Panc1 (cell line): Measurements from ENCODE around the gene DCANP1. TPM values are rescaled to one million over a fixed set of nuclear protein-coding genes. Genes with fewer than 3 reads are reported as not detected.

Source experiments
- ATAC-seq: fragments of 200-7000 bp; cut with Tn5 transposase; 2 replicates; pipeline ENCODE4 v1.9.1; 2020; ENCODE audit warnings: mild to moderate bottlenecking, moderate library complexity
- BruUV-seq: library from RNA; stranded (reverse); fragments of 400-500 nt; replicated peaks from 2 replicates; lab custom pipeline; 2021; lab: Mats Ljungman, UMichigan
- CTCF ChIA-PET: fragments of 300-600 bp; sonication (Branson Sonifier 250); formaldehyde crosslinking; loops from one replicate; lab custom pipeline; 2022; ENCODE audit warnings: antibody characterized with exemption; lab: Charles Lee
- POLR2A ChIA-PET: fragments of 300-600 bp; sonication (Branson Sonifier 250); formaldehyde crosslinking; loops from one replicate; lab custom pipeline; 2022; ENCODE audit warnings: antibody characterized with exemption; lab: Charles Lee
- DNase-seq: peaks from one replicate; pipeline ENCODE4 v3.0.0-alpha.2; 2010; ENCODE audit warnings: low read depth, low spot score
- H3K27ac ChIP-seq: 2 replicates; pipeline ENCODE4 v1.5.1; 2011; ENCODE audit warnings: mild to moderate bottlenecking, low read length, inconsistent platforms
- H3K27me3 ChIP-seq: fragments of 200-500 bp; sonication (Bioruptor generic); 2 replicates; pipeline ENCODE4 v1.6.0; 2014; ENCODE audit warnings: low read length, inconsistent platforms; ENCODE audit not compliant: control insufficient read depth, insufficient read depth
- H3K36me3 ChIP-seq: fragments of 200-500 bp; sonication (Bioruptor generic); 2 replicates; pipeline ENCODE4 v1.5.1; 2014; ENCODE audit warnings: inconsistent platforms, mild to moderate bottlenecking, low read length, moderate library complexity; ENCODE audit not compliant: control insufficient read depth, insufficient read depth
- H3K4me1 ChIP-seq: 2 replicates; pipeline ENCODE4 v1.5.1; 2011; ENCODE audit warnings: inconsistent platforms, mild to moderate bottlenecking, low read length, moderate library complexity; ENCODE audit not compliant: control insufficient read depth, insufficient read depth
- H3K4me3 ChIP-seq, 2 experiments: 2 replicates each; pipeline ENCODE4 v1.5.1; 2011 to 2012; ENCODE audit warnings: low read depth in 2 of 2, low read length in 2 of 2, mild to moderate bottlenecking in 2 of 2, inconsistent platforms in 1 of 2, moderate library complexity in 1 of 2
- H3K9me3 ChIP-seq: fragments of 200-500 bp; sonication (Bioruptor generic); 2 replicates; pipeline ENCODE4 v1.5.1; 2014; ENCODE audit warnings: low read depth, mild to moderate bottlenecking, inconsistent platforms, low read length, moderate library complexity; ENCODE audit not compliant: control insufficient read depth, insufficient read depth
- CTCF ChIP-seq: fragments of 450-650 bp; IDR thresholded peaks from 2 replicates; pipeline ENCODE4 v1.5.1; 2017; ENCODE audit warnings: mild to moderate bottlenecking
- POLR2AphosphoS5 ChIP-seq: IDR thresholded peaks from 2 replicates; pipeline ENCODE4 v1.6.1; 2012; ENCODE audit warnings: mild to moderate bottlenecking, low read depth, low read length, moderate library complexity
- REST ChIP-seq, 2 experiments: IDR thresholded peaks; 2 replicates each; pipeline ENCODE4 v1.6.1; 2011 to 2012; ENCODE audit warnings: low read depth in 2 of 2, control low read depth in 1 of 2, low read length in 1 of 2, mild to moderate bottlenecking in 1 of 2, moderate library complexity in 1 of 2; ENCODE audit not compliant: insufficient read depth in 1 of 2
- SIN3A ChIP-seq: IDR thresholded peaks from 2 replicates; pipeline ENCODE4 v1.6.1; 2012; ENCODE audit warnings: low read depth, mild to moderate bottlenecking, low read length, moderate library complexity, borderline replicate concordance; ENCODE audit not compliant: insufficient read depth
- TCF7L2 ChIP-seq: IDR thresholded peaks from 2 replicates; pipeline ENCODE4 v1.6.1; 2011; ENCODE audit warnings: mild to moderate bottlenecking, low read depth, low read length, inconsistent platforms
- in situ Hi-C: cut with HindIII; loops from 2 replicates; pipeline ENCODE4 v1.10.0; 2016; ENCODE audit warnings: low sequenced_read_pairs, low pct_unique_long_range_greater_than_20kb
- intact Hi-C: fragments of 100-400 bp; cut with micrococcal nuclease; formaldehyde crosslinking; loops from one replicate; pipeline ENCODE4 v1.10.0; 2022; ENCODE audit not compliant: unreplicated experiment
- total RNA-seq: library from RNA; stranded (reverse); gene quantifications from one replicate; pipeline ENCODE4 v1.2.1, GENCODE V29; 2021; ENCODE audit not compliant: unreplicated experiment

The DCANP1 gene
- total RNA-seq, 1 experiment from 2014 or later = not detected

GRCh38 chr5:135472141-135472540, 25.0 kb upstream of the DCANP1 start:
- in situ Hi-C loops = loop anchor here (25.0 kb wide), 1 partner anchor 365 kb away; the partner anchor contains the start of gene SLC25A48

GRCh38 chr5:135471726-135472125, 24.6 kb upstream of the DCANP1 start:
- ATAC-seq = no peak
- no peak for DNase-seq
- POLR2A ChIA-PET = no interaction called here
- in situ Hi-C loops = loop anchor here (25.0 kb wide), 1 partner anchor 366 kb away; the partner anchor contains the start of gene SLC25A48
- Histone ChIP-seq H3K36me3 (no peaks in the 10 kb centered on the region), H3K27me3 (peaks cover 16% of the 10 kb centered on the region), H3K4me3 (no peak overlapping the region), H3K27ac (no peak overlapping the region), H3K9me3 (no peaks in the 10 kb centered on the region), H3K4me1 (no peaks in the 10 kb centered on the region)
- CTCF ChIA-PET = interaction anchor here (0.5 kb wide), 1 partner anchor 95 kb away, joined by 6 read pairs; no protein-coding TSS in a partner anchor
- intact Hi-C loops = no loop called here
- BruUV-seq = no TSS peak
- no peak for TF ChIP-seq CTCF
- TF ChIP-seq POLR2AphosphoS5 = no peak
- TF ChIP-seq REST (IDR thresholded peaks at IDR 0.05; ENCODE audit: insufficient read depth in 1 of 2, low read depth in 2 of 2, low read length in 1 of 2) = no peak
- no peak for TF ChIP-seq TCF7L2
- TF ChIP-seq SIN3A = no peak

More at GRCh38 chr5:135472141-135472540, 25.0 kb upstream of the DCANP1 start:
- ChIA-PET CTCF (interaction anchor here (1.5 kb wide), 1 partner anchor 15 kb away, joined by 4 read pairs; no protein-coding TSS in a partner anchor), POLR2A (no interaction called here)
- H3K27me3 ChIP-seq = peaks cover 16% of the 10 kb centered on the region
- no peaks in the 10 kb centered on the region for H3K36me3 ChIP-seq
- DNase-seq (no peak), ATAC-seq (no peak)
- BruUV-seq = no TSS peak
- H3K27ac ChIP-seq = no peak overlapping the region
- H3K4me1 ChIP-seq = no peaks in the 10 kb centered on the region
- no peaks in the 10 kb centered on the region for H3K9me3 ChIP-seq
- no peak overlapping the region for H3K4me3 ChIP-seq
- intact Hi-C loops = no loop called here
- TF ChIP-seq SIN3A = no peak
- no peak for TF ChIP-seq TCF7L2

GRCh38 chr5:135469911-135470310, 22.8 kb upstream of the DCANP1 start:
- Histone ChIP-seq H3K27me3 (peaks cover 19% of the 10 kb centered on the region), H3K27ac (no peak overlapping the region), H3K4me1 (peaks cover 2% of the 10 kb centered on the region; the same call in 1 of the 2 replicates), H3K9me3 (no peaks in the 10 kb centered on the region), H3K36me3 (no peaks in the 10 kb centered on the region), H3K4me3 (no peak overlapping the region)
- POLR2A ChIA-PET = no interaction called here
- TF ChIP-seq REST (IDR thresholded peaks at IDR 0.05; ENCODE audit: insufficient read depth in 1 of 2, low read depth in 2 of 2, low read length in 1 of 2) = no peak
- no peak for TF ChIP-seq SIN3A
- no peak for TF ChIP-seq CTCF
- no peak for TF ChIP-seq POLR2AphosphoS5
- no peak for TF ChIP-seq TCF7L2
- DNase-seq (no peak), ATAC-seq (no peak)
- in situ Hi-C loops (loop anchor here (25.0 kb wide), 1 partner anchor 367 kb away; the partner anchor contains the start of gene SLC25A48), intact Hi-C loops (no loop called here)
- CTCF ChIA-PET = no interaction called here
- no TSS peak for BruUV-seq
